Measurements from ENCODE around the gene RAB40A.
"Not testable (repeated sequence)": the region's sequence is repeated elsewhere in the genome, so short reads cannot be mapped to it uniquely, and the experiment has no call there.

Gene RAB40A

GRCh38 chrX:103524747-103525146 lies 5.5 kb upstream of the RAB40A start:
- DNase-seq (ENCODE audit: low read depth in 1 of 2, low spot score in 1 of 2): no peak

- no peak for DNase-seq (ENCODE audit: low read depth in 1 of 2, low spot score in 1 of 2)
Observed at GRCh38 chrX:103523605-103524004, 4.3 kb upstream of the RAB40A start.

GRCh38 chrX:103520386-103520785 lies 1.1 kb upstream of the RAB40A start:
- DNase-seq (ENCODE audit: low read depth in 1 of 2, low spot score in 1 of 2): no peak

DNA sequence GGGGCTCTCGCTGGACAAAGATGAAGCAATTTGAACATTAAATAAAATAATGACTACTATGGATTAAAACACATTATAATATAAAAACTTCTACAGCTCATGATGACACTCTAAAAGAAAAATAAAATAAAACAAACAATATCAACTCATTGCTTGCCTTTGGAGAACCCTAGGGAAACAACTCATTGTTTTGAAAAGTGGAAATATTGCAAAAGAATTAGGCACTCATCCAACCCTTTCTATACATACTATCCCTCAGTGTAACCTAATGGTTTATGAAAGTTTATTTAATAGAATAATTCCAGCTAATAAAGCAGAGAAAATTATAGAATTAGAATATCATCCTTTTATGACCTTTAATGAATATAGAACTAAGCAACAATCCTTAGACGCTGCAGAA lies 718 bp downstream of the RAB40A start:
- DNase-seq (ENCODE audit: low read depth in 1 of 2, low spot score in 1 of 2): no peak

DNA sequence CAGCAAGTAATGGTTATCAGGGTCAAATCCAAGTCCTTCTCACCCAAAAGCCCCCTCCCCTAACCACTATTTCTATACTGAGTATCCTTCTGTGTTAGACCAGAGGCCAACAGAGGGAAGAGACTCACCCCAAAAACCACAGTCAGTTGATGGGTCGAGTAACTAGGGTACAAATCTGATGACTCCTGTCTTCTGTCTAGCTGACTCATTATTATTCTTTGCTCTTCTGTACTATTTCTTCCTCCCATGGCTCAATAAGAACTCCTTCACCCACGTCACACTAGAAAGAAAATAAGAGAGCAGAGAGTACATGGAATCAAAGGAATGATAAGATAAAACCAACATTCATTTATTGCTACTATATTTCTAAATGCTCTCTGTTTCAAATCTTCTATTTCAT lies 2.0 kb downstream of the RAB40A start:
- DNase-seq (ENCODE audit: low read depth in 1 of 2, low spot score in 1 of 2): no peak

DNA sequence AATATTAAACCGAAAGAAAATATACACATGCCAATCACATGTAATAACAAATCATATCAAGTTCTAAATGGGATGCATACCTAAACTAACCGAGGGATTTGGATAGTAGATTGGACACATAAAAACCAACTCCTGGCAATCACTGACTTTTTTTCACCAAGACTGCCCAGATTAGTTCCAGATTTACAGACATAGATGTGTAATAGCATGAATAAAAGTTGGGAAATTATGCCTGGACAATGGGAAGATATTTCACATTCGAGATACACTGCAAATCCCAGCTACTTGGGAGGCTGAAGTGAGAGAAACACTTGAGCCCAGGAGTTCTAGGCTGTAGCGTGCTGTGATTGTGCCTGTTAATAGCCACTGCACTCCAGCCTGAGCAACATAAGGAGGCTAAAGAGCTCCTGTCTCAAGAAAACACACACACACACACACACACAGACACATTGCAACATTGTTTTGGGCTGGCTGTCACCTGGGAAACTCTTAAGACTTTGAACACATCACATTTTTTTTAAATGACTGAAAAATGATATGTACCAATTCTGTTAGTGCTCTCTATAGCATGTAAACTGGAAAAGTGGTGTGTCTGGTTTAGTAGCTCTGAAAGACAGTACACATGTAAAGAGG lies 5.7 kb downstream of the RAB40A start:
- DNase-seq (ENCODE audit: low read depth in 1 of 2, low spot score in 1 of 2): no peak

GRCh38 chrX:103513067-103513466 lies 6.2 kb downstream of the RAB40A start:
- no peak for DNase-seq (ENCODE audit: low read depth in 1 of 2, low spot score in 1 of 2)

DNA sequence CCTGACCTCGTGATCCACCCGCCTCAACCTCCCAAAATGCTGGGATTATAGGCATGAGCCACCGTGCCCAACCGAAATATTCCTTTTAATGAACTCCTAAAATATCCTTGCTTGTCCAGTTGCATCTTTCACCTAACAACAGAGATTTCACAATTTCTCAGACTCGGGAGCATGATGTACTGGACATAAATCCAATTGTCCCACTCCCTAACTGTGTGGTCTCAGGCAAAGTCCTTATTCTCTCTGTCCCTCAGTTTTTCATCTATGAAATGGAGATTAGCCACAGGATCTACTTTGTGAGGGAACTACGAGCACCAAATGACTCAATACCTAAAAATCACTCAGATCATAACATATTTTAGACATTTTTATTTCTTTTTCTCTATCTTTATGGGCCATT lies 9.3 kb downstream of the RAB40A start:
- DNase-seq (ENCODE audit: low read depth in 1 of 2, low spot score in 1 of 2): no peak

- no peak for DNase-seq (ENCODE audit: low read depth in 1 of 2, low spot score in 1 of 2)
Observed at GRCh38 chrX:103503853-103504207, 15.5 kb downstream of the RAB40A start.

DNA sequence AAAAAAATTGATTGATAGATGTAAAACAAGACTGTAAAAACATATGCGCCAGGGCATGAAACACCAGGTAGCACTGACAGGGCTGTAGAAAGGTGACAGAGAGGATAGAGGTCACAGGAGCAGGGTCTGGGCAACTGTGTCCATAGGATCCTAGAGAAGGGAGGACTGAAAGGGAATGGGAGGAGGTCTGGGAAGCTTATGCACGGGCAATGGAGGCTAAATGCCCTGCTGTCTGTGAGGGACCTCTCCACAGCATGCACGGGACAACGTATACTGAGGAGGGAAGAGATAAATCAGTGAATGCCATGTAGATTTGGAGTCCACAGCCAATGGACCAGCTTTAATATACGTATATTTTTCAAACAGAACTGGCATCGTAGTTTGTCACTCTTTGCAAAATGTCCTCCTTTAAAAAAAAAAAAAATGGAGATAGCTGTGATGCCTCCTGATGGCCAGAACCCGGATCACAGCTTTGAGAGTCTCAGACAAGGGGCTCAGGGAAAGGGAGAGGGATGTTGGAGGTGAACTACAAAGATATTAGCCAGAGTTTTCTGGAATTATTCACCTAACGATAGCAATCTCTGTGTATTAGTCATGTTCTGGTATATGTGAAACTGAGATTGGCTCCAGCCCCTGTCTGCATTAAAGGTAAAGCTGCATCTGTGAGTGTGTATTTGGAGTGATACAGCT lies 16.0 kb downstream of the RAB40A start:
- DNase-seq (ENCODE audit: low read depth in 1 of 2, low spot score in 1 of 2): no peak

DNA sequence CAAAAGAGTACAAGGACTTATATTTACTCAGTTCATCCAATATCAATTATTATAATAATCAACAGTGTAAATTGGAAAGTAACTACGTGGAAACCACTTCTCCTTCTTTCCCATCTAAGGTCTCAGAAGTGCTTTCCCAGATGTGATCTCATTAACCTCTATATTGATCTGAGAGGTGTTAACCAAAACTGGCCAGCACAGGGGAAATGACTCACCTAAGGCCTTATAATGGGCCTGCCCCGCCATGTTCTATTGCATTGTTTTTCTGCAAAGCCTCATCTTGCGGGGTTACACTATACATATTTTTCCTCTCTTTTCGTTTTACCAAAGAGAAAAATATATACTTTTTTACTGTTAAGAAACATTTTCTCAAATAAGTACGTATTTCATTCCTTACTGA lies 20.5 kb downstream of the RAB40A start:
- DNase-seq (ENCODE audit: low read depth in 1 of 2, low spot score in 1 of 2): no peak

DNA sequence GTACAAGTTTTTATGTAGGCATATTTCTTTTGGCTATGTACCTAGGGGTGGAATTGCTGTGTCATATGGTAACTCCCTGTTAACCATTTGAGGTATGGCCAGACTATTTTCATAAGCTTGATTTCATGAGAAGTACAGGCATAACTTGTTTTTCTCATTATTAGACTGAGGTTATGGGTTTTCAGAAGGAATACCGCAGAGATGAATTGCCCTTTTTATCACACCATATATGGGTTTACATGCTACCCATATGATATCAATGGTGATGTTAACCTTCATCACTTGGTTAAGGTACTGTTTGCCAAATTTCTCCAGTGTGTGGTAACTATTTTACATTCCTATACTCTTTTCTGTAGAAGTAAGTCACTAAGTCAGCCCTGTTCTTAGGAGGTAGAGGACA lies 23.5 kb downstream of the RAB40A start:
- no peak for DNase-seq (ENCODE audit: low read depth in 1 of 2, low spot score in 1 of 2)

- DNase-seq (ENCODE audit: low read depth in 1 of 2, low spot score in 1 of 2): not testable (repeated sequence)
Observed at GRCh38 chrX:103493578-103493977, 25.7 kb downstream of the RAB40A start.

- DNase-seq (ENCODE audit: low read depth in 1 of 2, low spot score in 1 of 2): peak; percentile 2 to 8
Observed at GRCh38 chrX:103489733-103490132, 29.6 kb downstream of the RAB40A start.

DNA sequence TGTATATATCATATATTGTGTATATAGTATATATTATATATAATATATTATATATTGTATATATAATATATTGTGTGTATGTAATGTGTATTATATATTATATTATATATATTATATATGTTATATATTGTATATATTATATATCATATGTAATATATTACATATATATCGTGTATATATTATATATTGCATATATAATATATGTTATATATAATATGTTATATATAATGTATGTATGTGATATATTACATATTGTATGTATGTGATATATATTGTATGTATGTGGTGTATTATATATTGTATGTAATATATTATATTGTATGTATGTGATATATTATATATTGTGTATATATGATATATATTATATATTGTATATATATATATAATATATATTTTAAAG lies 30.5 kb downstream of the RAB40A start:
- no peak for DNase-seq (ENCODE audit: low read depth in 1 of 2, low spot score in 1 of 2)

DNA sequence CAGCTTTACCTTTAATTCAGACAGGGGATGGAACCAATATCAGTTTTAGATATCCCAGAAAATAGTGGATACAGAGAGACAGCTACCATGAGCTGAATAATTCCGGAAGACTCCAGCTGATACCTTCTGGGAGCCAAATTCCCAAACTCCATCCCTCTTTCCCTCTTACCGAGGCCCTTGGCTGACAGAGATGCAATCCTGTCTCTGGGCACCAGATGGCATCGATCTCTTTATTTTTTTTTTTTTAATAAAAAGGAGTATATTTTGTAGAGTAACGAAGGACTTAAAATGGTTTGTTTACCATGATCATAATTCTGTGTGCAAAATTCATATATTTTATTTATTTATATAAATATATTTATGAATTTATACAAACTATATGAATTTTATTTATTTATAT lies 31.0 kb downstream of the RAB40A start:
- DNase-seq (ENCODE audit: low read depth in 1 of 2, low spot score in 1 of 2): no peak

DNA sequence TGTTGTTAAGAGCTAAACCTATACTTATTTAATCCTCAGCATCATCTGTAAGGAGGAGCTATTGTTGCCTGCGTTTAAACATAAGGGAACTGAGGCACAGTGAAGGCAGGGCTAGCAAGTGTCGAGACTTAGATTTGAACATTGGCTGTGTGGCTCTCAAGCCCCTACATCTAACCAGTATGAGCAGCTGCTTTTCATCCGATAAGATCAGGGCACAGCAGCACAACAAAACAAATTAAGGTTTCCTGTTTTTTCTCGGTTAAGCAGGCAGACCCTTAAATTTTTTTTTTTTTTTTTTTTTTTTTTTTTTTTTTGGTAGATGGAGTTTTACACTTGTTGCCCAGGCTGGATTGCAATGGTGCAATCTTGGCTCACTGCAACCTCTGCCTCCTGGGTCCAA lies 35.6 kb downstream of the RAB40A start:
- DNase-seq (ENCODE audit: low read depth in 1 of 2, low spot score in 1 of 2): no peak

- DNase-seq (ENCODE audit: low read depth in 1 of 2, low spot score in 1 of 2): no peak
Observed at GRCh38 chrX:103480526-103480925, 38.8 kb downstream of the RAB40A start.

DNA sequence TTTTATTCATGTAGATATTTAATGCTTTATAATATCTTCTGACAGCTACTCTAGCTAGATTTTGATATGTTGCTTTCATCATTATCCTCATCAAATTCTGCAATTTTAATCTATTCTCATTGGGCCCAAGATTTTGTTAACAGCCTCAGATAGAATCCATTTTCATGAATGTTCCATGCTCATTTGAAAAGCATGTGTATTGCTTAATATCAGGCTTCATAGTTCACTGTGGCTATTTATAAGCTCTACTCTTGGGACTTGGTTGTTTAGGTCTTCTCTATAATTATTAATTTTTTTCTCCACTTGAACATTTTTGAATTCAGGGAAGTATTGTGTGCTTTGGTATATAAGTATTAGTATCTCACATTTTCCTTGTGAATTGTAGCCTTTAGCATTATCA lies 41.8 kb downstream of the RAB40A start:
- DNase-seq (ENCODE audit: low read depth in 1 of 2, low spot score in 1 of 2): no peak

DNA sequence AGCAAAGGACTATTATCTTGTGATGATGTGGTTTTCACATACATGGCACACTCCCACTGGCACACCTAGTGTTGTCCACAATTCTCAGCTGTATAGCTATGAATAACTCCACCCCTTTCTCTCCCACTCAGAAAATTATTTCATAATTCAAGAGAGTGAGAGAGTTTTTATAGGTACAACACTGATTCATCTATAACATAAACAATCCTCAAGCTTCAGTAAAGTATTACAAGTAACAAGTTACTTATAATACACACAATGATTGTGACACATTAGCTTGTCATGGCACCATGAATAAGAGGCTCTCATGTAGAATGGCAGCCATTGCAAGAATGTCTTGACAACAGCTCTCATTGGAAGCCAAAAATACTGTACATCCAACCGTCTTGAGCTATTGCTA lies 43.9 kb downstream of the RAB40A start:
- no peak for DNase-seq (ENCODE audit: low read depth in 1 of 2, low spot score in 1 of 2)

GRCh38 chrX:103469977-103470376 lies 49.3 kb downstream of the RAB40A start:
- DNase-seq (ENCODE audit: low read depth in 1 of 2, low spot score in 1 of 2): not testable (repeated sequence)

GRCh38 chrX:103467887-103468286 lies 51.4 kb downstream of the RAB40A start:
- no peak for DNase-seq (ENCODE audit: low read depth in 1 of 2, low spot score in 1 of 2)

GRCh38 chrX:103467156-103467555 lies 52.1 kb downstream of the RAB40A start:
- no peak for DNase-seq (ENCODE audit: low read depth in 1 of 2, low spot score in 1 of 2)

Data from stimulated activated CD4-positive, alpha-beta T cell treated with anti-CD3 and anti-CD28 coated beads, Interleukin-15, amount 100 ng/mL, for 1 hour (primary cell).